Stimulated activated CD8-positive, alpha-beta memory T cell treated with anti-CD3 and anti-CD28 coated beads, Interleukin-7, amount 100 ng/mL, for 48 hours (primary cell): Measurements from ENCODE around the gene POLR1E.

Experiments used
- DNase-seq, 2 donors: peaks; one replicate each; pipeline ENCODE4 v3.0.0-alpha.2; 2020; ENCODE audit warnings: low read depth in 1 of 2; ENCODE audit errors: extremely low read depth in 1 of 2

The POLR1E gene, protein sequence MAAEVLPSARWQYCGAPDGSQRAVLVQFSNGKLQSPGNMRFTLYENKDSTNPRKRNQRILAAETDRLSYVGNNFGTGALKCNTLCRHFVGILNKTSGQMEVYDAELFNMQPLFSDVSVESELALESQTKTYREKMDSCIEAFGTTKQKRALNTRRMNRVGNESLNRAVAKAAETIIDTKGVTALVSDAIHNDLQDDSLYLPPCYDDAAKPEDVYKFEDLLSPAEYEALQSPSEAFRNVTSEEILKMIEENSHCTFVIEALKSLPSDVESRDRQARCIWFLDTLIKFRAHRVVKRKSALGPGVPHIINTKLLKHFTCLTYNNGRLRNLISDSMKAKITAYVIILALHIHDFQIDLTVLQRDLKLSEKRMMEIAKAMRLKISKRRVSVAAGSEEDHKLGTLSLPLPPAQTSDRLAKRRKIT

DNA sequence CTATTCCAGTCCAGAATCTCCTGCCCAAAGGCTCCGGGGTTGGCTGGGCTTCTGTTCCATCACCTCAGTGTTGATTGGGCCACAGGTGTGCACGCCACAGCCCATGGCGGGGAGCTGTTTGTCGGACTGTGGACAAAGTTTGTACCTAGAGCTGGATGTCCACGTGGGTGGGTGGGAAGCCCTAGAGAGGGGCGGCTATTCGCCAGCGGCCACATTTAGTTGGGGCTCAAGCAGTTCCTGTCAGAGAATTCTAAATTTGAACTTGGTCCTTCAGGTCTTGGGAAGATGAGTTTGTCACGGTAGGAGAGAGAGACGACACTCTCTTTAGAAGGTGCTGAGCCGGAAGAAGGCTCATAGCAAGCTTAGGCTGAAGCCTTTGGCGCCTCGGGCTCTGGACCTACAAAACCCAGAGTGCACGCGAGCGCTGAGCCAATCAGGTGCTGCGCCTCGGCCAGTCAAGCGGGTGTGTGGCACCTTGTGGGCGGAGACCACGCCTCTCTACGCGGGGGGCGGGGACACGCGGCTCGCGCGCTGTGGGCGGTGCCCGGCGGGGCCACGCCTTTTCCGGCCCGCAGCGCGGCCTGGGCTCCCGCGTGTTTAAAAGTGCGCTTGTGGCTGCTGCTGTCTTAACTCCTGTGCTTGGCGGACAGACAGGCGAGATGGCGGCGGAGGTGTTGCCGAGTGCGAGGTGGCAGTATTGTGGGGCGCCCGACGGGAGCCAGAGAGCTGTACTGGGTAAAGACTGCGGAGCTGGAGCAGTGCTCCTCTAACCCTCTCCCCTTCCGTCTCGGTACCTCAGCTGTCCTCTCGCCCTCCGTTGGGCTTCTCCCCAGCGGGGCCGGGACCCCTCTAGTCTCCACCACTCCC is at the start of gene POLR1E:
Gene POLR1E, plus strand, starts transcription at position 560 of the 867 bp plus-strand sequence. Its CDS starts 100 bp downstream, at position 660.
- DNase-seq = peak; percentile 92 to 94

DNA sequence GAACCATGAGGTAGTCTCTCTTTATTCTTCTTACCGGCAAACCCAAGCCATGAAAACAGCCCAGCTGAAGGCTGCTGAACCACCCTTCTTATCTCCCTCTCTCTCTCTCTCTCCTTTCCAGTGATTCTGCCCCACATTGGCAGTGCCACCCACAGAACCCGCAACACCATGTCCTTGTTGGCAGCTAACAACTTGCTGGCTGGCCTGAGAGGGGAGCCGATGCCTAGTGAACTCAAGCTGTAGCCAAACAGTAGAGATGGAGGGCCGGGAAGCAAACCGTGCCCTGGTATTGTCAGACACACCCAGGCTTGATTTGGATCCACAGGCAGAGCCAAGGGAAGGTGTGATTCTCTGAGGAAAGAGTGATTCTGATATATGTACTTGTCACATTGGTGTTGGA is 49.2 kb upstream of the POLR1E start:
- no peak for DNase-seq

DNA sequence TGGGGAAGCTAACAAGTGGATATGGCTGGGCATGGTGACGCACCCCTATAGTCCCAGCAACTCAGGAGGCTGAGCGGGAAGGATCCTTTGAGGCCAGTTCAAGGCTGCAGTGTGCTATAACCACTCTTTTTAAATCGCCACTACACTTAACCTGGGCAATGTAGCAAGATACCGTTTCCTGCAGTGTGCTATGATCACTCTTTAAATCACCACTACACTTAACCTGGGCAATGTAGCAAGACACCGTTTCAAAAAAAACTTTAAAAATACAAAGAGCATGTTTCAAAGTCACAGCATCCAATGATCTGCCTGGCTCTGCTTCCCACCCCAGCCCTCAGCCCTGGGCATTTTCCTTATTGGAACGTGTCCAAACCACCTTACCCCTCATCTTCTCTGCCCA is 48.7 kb upstream of the POLR1E start:
- DNase-seq = no peak

DNA sequence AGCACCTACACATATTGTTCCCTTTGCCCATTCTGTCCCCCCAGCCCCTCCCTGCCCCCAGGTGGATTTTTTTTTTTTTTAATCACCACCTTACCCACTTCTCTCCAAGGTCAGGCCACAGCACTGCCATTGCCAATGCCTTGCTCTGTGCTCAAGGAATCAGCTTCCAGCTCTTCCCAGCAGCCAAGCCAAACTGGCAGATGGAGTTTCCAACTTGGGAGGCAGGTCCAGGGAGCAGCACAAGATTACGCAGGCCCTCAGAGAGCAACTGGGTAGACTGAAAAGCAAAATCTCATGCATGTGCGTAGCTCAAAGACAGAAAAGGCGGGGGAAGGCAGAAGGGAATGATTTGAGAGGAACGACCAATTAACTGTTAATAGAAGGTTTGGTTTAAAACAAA is 48.1 kb upstream of the POLR1E start:
- no peak for DNase-seq

DNA sequence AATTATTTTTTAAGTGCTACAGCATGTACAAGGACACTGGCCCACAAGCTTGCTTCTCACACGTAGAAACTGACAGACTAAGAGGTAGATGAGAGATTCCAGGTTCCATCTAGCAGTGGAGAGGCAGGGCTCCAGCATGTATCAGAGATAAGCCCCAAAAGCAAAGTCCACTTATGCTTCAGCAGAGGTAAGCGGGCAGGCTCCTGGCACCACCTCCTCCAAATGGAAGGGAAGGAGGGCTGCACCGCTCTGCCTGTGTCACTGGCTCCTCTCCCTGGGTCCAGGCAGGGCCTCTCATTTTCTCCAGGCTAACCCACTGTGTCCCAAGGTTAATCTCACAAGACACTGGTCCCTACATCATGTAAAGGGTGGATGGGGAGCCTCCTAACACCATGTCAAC is 47.4 kb upstream of the POLR1E start:
- no peak for DNase-seq

DNA sequence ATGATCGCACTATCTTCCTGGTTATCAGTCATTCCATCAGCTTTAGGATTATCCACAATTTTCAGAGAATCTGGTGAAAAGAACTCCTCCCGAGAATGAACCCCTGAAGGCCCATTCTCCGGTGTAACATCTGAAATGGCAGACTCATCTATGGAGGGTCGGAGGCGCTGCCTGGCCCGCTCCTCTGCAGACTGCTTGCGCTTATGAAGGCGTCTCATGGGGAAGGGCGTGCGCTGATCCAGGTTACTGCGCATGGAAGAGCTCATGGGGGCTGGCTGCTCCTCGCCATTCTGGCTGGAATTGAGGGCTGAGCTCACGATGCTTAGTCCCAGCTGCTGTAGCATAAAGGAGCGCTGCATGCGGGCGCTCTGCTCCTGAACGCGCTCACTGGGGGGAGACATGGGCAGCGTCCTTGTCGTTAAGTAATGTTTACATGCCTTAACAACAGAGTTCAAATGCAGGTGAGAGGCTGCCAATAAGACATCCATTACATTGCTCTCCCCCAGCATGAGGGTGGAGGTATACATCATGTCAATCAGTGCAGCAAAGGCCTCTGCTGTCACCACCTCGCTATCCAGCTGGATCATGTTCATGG is 43.9 kb upstream of the POLR1E start:
- DNase-seq = no peak

DNA sequence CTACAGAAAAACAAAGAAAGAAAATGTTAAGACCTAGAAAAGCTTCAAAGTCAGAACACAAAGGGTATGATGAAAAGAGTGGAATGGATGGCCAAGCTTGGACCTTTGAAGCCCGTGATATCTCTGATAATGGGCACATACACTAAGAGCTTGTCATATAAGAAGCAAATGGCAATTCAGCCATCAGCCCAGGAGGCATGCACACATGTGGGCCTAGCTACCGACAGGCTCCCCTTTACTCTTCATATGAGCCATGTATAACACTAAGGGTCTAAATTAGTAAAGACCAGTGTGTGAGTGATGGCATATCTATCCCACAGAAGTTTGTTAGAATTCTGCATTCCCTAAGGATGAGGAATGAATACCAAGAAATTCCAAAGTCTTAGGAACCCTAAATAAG is 43.2 kb upstream of the POLR1E start:
- DNase-seq = no peak

DNA sequence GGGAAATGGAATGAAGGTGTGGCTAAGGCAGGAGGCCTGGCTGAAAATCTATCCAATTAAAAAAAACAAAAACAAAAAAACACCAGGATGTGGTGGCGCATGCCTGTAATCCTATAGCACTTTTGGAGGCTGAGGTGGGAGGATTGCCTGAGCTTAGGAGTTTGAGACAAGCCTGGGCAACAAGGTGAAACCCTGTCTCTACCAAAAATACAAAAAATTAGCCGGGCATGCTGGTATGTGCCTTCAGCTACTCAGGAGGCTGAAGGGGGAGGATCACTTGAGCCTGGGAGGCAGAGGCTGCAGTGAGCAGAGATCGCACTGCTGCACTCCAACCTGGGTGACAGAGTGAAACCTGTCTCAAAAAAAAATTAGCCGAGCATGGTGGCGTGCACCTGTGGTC is 42.2 kb upstream of the POLR1E start:
- DNase-seq = no peak

DNA sequence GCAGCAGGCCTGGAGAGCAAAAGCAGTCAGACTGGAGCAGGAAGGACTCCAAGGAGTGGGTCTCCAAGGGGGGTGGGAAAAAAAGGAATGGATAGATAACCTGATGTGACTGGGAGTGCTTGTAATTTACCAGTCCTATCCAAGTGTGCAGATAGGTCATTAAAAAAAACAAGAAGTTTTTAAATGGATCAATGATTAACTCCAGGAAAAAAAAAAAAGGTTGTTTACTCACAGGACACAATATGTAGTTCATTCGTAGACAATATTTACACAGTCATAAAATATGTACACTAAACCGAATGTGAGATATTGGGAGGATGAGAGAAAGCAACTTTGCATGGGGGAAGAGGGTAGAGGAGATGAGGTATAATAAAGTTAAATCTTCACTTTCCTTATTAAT is 40.9 kb upstream of the POLR1E start:
- no peak for DNase-seq

DNA sequence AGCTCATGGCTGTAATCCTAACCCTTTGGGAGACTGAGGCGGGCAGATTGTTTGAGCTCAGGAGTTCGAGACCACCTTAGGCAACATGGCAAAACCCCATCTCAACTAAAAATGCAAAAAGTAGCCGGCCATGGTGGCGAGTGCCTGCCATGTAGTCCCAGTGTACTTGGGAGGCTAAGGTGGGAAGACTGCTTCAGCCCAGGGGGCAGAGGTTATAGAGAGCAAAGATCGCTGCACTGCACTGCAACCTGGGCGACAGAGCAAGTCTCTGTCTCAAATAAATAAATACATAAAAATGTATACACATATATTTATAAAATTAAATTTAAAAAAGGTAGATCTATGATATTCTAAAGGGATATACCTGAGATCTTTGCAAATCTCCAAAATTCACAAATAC is 39.9 kb upstream of the POLR1E start:
- no peak for DNase-seq

DNA sequence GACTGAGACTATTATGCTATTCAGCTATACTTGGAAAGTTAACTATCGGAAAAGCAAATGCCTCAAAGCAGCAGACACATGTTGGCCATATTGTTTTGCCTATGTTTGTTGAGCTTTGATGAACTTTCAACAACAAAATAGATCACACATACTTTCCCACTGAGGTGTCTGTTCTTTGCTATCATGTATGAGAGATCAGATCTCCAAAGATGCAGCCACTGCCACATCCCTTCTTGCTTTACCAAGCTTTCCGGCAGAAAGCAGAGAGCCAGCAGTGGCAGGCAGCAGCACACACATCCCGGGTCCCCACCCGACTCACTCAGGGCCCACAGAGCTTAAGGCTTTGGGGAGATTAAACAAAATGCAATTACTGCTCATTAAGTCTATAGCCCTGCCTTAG is 39.3 kb upstream of the POLR1E start:
- DNase-seq = no peak

DNA sequence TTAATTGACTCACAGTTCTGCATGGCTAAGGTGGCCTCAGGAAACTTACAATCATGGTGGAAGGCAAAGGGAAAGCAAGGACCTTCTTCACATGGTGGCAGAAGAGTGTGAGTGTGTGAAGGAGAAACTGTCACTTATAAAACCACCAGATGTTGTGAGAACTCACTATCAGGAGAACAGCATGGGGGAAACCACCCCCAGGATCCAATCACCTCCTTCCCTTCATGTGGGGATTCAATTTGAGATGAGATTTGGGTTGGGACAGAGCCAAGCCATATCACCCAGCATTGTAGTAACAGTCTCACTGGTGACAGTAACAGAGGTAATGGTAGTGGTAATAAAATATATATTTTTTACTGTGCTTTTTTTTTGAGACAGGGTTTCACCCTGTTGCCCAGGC is 38.6 kb upstream of the POLR1E start:
- no peak for DNase-seq

DNA sequence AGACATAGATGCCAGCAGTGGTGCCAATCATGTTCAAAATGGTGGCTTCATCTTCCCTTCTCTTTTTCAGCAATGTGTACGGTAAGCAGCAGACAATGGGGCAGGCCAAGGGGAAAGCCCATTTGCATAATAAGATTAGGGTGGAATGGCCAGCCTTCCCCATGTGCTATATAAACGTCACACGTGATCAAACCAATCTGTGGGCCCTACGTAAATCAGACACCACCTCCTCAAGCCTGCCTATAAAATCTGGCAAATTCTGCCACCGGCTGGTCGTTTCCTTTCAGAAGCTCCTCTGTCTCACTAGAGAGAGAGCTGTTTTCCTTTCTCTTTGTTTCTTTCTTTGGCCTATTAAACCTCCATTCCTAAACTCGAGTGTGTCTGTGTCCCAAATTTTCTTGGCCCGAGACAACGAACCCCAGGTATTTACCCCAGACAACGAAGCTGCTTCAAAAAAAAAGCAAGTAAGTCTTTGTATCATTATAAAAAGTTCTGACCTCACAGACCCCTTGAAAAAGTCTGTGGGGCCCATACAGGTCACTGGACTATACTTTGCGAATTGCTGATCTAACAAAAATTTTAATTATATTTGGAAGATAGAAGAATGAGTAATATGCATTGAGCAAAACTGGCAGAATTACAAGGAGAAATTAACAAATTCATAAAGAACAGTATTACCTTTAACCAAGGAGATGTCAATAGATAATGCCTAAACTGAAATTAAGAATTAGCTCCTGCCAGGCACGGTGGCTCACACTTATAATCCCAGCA is 35.7 kb upstream of the POLR1E start:
- DNase-seq = no peak

DNA sequence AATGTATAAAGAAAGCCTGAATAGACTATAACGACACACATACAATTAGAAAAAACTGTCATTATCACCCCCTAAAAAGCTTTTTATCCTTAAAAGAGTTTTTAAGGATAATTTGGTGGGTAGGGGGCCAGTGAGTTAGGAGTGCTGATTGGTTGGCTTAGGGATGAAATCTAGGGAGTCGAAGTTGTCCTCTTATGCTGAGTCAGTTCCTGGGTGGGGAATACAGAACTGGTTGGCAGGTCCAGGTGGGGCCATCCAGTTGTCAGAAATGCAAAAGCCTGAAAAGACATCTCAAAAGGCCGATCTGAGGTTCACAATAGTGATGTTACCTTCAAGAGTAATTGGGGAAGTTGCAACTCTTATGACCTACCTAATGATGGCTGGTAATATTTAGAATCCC is 34.1 kb upstream of the POLR1E start:
- no peak for DNase-seq

DNA sequence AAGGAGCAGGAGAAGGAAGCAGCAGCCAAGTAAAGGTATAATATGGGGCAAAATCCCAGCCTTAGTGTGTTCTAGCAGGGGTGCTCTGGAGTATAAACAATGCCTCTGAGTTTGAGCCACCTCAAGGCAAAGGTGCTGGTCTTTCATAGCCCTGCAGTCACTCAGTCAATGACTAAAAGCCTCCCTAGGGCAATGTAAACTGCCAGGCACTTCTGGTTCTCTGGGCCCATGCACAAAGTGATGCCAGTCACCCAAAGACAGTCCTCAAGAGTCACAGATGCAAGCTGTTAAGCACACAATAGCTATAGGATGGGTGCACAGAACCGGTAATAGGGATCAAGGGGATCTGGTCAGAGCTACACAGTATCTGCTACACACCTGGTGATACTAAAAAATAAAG is 33.1 kb upstream of the POLR1E start:
- no peak for DNase-seq

DNA sequence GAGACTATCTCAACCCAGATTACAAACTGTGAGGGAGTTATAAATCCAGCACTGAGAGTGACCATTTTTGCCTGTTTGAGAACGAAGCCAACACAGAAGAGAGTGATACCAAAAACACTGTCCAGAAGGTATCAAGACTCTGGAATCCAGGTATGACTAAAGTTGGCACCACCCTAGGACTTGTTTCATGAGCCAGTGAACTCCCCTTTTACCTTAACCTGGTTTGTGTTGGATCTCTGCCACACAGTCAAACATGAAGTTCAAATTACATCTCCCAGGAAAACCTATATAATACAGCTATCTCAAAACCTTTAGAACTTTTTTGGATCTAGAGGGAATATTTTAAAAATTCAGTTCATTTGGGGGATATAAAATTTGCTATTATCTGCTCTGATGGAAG is 31.9 kb upstream of the POLR1E start:
- DNase-seq = no peak

DNA sequence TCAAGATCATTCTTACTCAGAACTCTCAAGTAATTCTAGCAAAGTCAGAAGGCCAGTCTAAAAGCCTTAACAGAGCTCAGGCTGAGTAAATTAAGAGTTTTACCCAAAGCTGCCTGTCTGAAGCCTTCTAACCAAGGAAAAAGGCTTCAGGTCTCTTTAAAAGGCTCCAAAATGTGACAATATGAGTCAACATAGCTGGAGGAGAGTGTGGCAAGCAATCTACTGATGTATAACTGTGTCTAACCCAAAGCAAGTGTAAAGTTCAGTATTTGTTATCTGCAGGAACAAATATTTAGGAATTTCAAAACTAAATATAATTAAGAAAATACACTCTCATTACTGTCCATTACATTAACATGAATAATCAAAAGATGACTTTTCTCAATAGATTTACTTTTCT is 31.5 kb upstream of the POLR1E start:
- no peak for DNase-seq

DNA sequence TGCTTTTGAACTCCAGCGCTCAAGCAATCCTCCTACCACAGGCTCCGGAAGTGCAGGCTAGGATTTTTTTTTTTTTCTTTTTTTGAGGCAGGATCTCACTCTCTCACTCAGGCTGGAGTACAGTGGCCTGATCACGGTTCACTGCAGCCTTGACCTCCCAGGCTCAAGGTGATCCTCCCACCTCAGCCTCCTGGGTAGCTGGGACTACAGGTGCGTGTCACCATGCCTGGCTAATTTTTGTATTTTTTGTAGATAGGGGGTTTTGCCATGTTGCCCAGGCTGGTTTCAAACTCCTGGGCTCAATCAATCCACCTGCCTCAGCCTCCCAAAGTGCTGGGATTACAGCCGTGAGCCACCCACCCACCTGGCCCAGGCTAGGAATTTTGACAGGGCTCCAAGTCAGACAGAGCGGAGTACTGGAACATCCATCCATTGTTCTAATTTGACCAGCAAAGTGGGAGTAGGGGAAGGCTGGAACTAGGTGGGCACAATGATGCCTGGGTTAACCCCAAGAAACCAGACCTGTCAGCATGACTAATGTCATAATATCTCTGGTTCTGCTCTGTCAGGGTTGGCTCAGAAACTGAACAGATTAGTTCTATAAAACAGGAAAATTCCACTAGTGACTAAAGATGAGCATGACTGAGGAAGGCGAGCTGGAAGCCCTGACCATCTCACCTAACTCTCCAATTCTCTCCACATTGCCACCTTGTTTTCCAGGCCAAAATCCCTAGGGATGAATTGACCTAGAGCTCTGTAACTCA is 29.7 kb upstream of the POLR1E start:
- no peak for DNase-seq

DNA sequence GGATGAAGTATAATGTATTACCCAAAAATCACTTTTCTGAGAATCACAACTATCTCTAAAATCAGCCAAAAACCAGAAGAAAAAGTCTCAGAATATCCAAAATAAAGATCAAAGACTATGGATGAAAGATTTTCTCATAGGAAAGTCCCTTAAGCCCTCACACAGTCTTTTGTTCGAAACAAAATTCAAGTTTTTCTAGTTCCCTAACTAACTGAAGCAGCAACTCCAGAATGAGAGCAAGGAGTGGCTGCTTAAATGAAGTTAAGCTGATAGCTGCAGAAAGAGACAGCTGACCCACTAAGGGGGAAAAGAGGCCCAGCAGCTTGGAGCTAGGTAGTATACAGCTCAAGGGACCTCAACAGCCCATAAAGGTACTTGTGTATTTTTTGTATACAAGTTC is 28.9 kb upstream of the POLR1E start:
- no peak for DNase-seq

DNA sequence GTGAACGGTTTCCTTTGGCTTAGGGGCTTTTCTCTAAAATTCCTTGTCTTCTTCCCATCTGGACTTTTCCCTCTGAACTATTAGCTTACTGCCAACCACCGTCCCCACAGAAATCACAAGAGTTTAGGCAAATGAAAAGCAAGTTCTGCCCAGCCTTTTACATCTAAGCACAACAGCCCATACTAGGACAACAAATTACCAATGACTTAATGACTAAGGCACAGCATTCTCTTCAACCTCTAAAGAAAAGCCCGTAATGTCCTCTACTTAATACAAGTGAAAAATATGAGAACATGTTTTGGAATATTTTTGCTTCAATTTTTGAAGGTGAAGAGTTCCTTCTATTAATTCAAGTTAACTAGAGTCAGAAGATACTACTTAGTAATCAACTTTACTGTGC is 21.7 kb upstream of the POLR1E start:
- DNase-seq = no peak
